WTC11 (cell line): ENCODE measurements around the gene DENND2C. TPM values are rescaled to one million over a fixed set of nuclear protein-coding genes. Genes with fewer than 3 reads are reported as not detected.

Experiments used
- ATAC-seq: fragments of 200-7000 bp; cut with Tn5 transposase; 2 replicates; pipeline ENCODE4 v1.10.0; 2021; ENCODE audit warnings: mild to moderate bottlenecking, moderate library complexity
- CTCF ChIA-PET: fragments of 300-600 bp; sonication (Branson Sonifier 250); formaldehyde crosslinking; loops from one replicate; lab custom pipeline; 2021; ENCODE audit warnings: antibody characterized with exemption; lab: Charles Lee
- POLR2A ChIA-PET: fragments of 350-600 bp; sonication (Branson Sonifier 250); formaldehyde crosslinking; loops from one replicate; lab custom pipeline; 2021; ENCODE audit warnings: antibody characterized with exemption; lab: Charles Lee
- DNase-seq: peaks from one replicate; pipeline ENCODE4 v3.0.0; 2021; ENCODE audit warnings: low spot score
- H3K27ac Mint-ChIP-seq: 2 replicates; pipeline ENCODE4 v1.8.0; 2021; ENCODE audit warnings: mixed read lengths
- H3K27me3 Mint-ChIP-seq: 2 replicates; pipeline ENCODE4 v1.8.0; 2021; ENCODE audit warnings: low read depth, mild to moderate bottlenecking, moderate library complexity, mixed read lengths
- H3K36me3 Mint-ChIP-seq: 2 replicates; pipeline ENCODE4 v1.8.0; 2021; ENCODE audit warnings: mixed read lengths
- H3K4me1 Mint-ChIP-seq: 2 replicates; pipeline ENCODE4 v1.8.0; 2022; ENCODE audit warnings: mixed read lengths
- H3K4me3 Mint-ChIP-seq: 2 replicates; pipeline ENCODE4 v1.8.0; 2021; ENCODE audit warnings: mild to moderate bottlenecking, moderate library complexity, mixed read lengths
- H3K9me3 Mint-ChIP-seq: 2 replicates; pipeline ENCODE4 v1.8.0; 2021; ENCODE audit warnings: mixed read lengths
- ATF1 ChIP-seq: sonication (generic); formaldehyde crosslinking; IDR thresholded peaks from 2 replicates; pipeline ENCODE4 v1.8.1; 2023; ENCODE audit warnings: mild to moderate bottlenecking, moderate library complexity, missing genetic modification reagents
- EMX1 ChIP-seq: fragments of 250-450 bp; sonication (Bioruptor Pico); IDR thresholded peaks from 2 replicates; pipeline ENCODE4 v1.8.0; 2021; ENCODE audit warnings: mild to moderate bottlenecking
- FOXK1 ChIP-seq: sonication (generic); formaldehyde crosslinking; IDR thresholded peaks from 2 replicates; pipeline ENCODE4 v1.8.0; 2022; ENCODE audit warnings: mild to moderate bottlenecking, moderate library complexity, missing genetic modification reagents
- HMGA2 ChIP-seq: fragments of 250-450 bp; sonication (Bioruptor Pico); IDR thresholded peaks from 2 replicates; pipeline ENCODE4 v1.4.0; 2021; ENCODE audit warnings: mild to moderate bottlenecking, moderate library complexity
- MXD4 ChIP-seq: fragments of 250-450 bp; sonication (Bioruptor Pico); IDR thresholded peaks from 2 replicates; pipeline ENCODE4 v1.8.0; 2021; ENCODE audit warnings: mild to moderate bottlenecking, moderate library complexity, borderline replicate concordance
- NFATC4 ChIP-seq: fragments of 250-450 bp; sonication (Bioruptor Pico); IDR thresholded peaks from 2 replicates; pipeline ENCODE4 v1.9.0; 2021; ENCODE audit warnings: mild to moderate bottlenecking
- NFE2L1 ChIP-seq: sonication (generic); formaldehyde crosslinking; IDR thresholded peaks from 2 replicates; pipeline ENCODE4 v1.8.1; 2023; ENCODE audit warnings: missing genetic modification reagents
- PRRX2 ChIP-seq: fragments of 250-450 bp; sonication (Bioruptor Pico); IDR thresholded peaks from 2 replicates; pipeline ENCODE4 v1.8.0; 2021; ENCODE audit warnings: mild to moderate bottlenecking
- TEAD1 ChIP-seq: sonication (generic); formaldehyde crosslinking; IDR thresholded peaks from 2 replicates; pipeline ENCODE4 v1.8.0; 2022; ENCODE audit warnings: mild to moderate bottlenecking, missing genetic modification reagents
- ZNF138 ChIP-seq: sonication (generic); formaldehyde crosslinking; conservative IDR thresholded peaks from 2 replicates; pipeline ENCODE4 v1.8.1; 2022; ENCODE audit warnings: mild to moderate bottlenecking, moderate library complexity, missing genetic modification reagents
- ZNF317 ChIP-seq: sonication (generic); formaldehyde crosslinking; IDR thresholded peaks from 2 replicates; pipeline ENCODE4 v1.8.1; 2023; ENCODE audit warnings: low read depth, mild to moderate bottlenecking, moderate library complexity, missing genetic modification reagents, borderline replicate concordance
- total RNA-seq: library from RNA; stranded (reverse); gene quantifications from 3 replicates; pipeline ENCODE4 v1.2.3, GENCODE V29; 2021
- TF ChIP-seq, protein P1 (sequence below): sonication (generic); formaldehyde crosslinking; IDR thresholded peaks from 2 replicates; pipeline ENCODE4 v1.8.1; 2022; ENCODE audit warnings: missing genetic modification reagents, borderline replicate concordance
- TF ChIP-seq, protein P2 (sequence below): fragments of 250-450 bp; sonication (Bioruptor Pico); IDR thresholded peaks from 2 replicates; pipeline ENCODE4 v1.9.0; 2021; ENCODE audit warnings: mild to moderate bottlenecking
- TF ChIP-seq, protein P3 (sequence below): sonication (generic); formaldehyde crosslinking; IDR thresholded peaks from 2 replicates; pipeline ENCODE4 v1.8.0; 2022; ENCODE audit warnings: missing genetic modification reagents
- TF ChIP-seq, protein P4 (sequence below): sonication (generic); formaldehyde crosslinking; IDR thresholded peaks from 2 replicates; pipeline ENCODE4 v1.8.1; 2023; ENCODE audit warnings: mild to moderate bottlenecking, moderate library complexity, missing genetic modification reagents
- TF ChIP-seq, protein P5 (sequence below): sonication (generic); formaldehyde crosslinking; conservative IDR thresholded peaks from 2 replicates; pipeline ENCODE4 v1.8.1; 2023; ENCODE audit warnings: mild to moderate bottlenecking, low read depth, missing genetic modification reagents, moderate library complexity
- TF ChIP-seq, protein P6 (sequence below): sonication (generic); formaldehyde crosslinking; IDR thresholded peaks from 2 replicates; pipeline ENCODE4 v1.8.1; 2022; ENCODE audit warnings: mild to moderate bottlenecking, moderate library complexity, missing genetic modification reagents

The DENND2C gene
- total RNA-seq, 1 experiment from 2014 or later, result 2.9 TPM

DNA sequence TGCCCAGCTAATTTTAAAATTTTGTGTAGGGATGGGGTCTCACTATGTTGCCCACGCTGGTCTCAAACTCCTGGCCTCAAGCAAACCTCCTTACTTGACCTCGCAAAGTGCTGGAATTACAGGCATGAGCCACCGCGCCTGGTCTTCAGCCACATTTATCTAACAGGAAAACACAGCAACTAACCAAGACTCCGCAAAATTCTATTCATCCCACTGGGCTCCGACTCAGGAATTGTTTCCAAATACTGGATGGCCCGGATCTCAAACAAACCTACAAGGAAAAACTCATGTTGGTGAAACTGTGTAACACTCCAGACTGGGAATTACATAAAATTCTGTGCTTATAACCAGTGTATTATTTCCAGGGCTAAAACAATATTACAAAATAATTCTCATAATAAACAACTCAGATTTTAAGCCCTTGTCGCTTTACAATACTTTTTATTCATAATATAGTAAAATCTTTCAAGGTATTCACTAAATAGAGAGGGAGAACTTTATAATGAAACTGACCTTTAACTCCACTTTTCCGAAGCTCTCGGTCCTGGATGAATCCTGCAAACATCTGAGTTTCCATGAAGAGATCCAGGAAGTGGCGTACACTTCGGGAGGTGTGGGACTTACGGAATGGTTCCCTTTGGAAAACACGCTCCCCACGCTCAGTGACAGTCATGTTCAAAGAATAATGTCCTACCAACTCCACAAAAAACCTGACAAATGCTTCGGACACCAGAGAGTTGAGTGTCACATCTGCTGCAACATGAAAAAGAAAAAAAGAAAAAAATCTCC, 82.5 kb downstream of the DENND2C start (continued):
- TF ChIP-seq, protein P1, sequence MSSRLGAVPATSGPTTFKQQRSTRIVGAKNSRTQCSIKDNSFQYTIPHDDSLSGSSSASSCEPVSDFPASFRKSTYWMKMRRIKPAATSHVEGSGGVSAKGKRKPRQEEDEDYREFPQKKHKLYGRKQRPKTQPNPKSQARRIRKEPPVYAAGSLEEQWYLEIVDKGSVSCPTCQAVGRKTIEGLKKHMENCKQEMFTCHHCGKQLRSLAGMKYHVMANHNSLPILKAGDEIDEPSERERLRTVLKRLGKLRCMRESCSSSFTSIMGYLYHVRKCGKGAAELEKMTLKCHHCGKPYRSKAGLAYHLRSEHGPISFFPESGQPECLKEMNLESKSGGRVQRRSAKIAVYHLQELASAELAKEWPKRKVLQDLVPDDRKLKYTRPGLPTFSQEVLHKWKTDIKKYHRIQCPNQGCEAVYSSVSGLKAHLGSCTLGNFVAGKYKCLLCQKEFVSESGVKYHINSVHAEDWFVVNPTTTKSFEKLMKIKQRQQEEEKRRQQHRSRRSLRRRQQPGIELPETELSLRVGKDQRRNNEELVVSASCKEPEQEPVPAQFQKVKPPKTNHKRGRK (CRISPR knock-in tag), result no peak
- TF ChIP-seq, protein P2, sequence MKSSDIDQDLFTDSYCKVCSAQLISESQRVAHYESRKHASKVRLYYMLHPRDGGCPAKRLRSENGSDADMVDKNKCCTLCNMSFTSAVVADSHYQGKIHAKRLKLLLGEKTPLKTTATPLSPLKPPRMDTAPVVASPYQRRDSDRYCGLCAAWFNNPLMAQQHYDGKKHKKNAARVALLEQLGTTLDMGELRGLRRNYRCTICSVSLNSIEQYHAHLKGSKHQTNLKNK (CRISPR knock-in tag), result no peak
- TF ChIP-seq NFATC4 (CRISPR knock-in tag) (no peak), ATF1 (no peak), TEAD1 (CRISPR knock-in tag) (no peak), NFE2L1 (CRISPR knock-in tag) (no peak), FOXK1 (CRISPR knock-in tag) (no peak), ZNF317 (CRISPR knock-in tag) (no peak), MXD4 (CRISPR knock-in tag) (no peak), PRRX2 (CRISPR knock-in tag) (no peak), ZNF138 (no peak)
- TF ChIP-seq, protein P3, sequence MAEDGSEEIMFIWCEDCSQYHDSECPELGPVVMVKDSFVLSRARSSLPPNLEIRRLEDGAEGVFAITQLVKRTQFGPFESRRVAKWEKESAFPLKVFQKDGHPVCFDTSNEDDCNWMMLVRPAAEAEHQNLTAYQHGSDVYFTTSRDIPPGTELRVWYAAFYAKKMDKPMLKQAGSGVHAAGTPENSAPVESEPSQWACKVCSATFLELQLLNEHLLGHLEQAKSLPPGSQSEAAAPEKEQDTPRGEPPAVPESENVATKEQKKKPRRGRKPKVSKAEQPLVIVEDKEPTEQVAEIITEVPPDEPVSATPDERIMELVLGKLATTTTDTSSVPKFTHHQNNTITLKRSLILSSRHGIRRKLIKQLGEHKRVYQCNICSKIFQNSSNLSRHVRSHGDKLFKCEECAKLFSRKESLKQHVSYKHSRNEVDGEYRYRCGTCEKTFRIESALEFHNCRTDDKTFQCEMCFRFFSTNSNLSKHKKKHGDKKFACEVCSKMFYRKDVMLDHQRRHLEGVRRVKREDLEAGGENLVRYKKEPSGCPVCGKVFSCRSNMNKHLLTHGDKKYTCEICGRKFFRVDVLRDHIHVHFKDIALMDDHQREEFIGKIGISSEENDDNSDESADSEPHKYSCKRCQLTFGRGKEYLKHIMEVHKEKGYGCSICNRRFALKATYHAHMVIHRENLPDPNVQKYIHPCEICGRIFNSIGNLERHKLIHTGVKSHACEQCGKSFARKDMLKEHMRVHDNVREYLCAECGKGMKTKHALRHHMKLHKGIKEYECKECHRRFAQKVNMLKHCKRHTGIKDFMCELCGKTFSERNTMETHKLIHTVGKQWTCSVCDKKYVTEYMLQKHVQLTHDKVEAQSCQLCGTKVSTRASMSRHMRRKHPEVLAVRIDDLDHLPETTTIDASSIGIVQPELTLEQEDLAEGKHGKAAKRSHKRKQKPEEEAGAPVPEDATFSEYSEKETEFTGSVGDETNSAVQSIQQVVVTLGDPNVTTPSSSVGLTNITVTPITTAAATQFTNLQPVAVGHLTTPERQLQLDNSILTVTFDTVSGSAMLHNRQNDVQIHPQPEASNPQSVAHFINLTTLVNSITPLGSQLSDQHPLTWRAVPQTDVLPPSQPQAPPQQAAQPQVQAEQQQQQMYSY (CRISPR knock-in tag), result no peak

DNA sequence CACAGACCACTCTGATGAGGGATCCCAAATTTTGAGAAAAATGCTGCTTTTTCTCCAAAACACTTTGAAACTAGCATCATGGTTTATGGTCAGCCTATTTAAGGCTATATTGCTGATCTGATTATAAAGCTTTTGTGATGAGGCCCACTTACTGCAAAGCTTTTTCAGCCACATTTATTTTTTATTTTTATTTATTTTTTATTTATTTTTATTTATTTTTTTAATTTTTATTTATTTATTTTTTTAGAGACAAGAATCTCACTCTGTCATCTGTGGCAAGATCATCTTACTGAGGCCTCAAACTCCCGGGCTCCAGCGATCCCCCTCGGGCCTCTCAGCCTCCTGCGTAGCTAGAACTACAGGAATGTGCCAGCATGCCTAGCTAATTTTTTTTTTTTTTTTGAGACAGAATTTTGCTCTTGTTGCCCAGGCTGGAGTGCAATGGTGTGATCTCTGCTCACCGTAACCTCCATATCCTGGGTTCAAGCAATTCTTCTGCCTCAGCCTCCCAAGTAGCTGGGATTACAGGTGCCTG, 83.3 kb downstream of the DENND2C start:
- CTCF ChIA-PET, result no interaction called here
- no peaks in the 10 kb centered on the region for H3K36me3 Mint-ChIP-seq
- H3K27ac Mint-ChIP-seq, result no peak overlapping the region
- peak; percentile 95 for TF ChIP-seq HMGA2 (CRISPR knock-in tag)
- TF ChIP-seq, protein P4, sequence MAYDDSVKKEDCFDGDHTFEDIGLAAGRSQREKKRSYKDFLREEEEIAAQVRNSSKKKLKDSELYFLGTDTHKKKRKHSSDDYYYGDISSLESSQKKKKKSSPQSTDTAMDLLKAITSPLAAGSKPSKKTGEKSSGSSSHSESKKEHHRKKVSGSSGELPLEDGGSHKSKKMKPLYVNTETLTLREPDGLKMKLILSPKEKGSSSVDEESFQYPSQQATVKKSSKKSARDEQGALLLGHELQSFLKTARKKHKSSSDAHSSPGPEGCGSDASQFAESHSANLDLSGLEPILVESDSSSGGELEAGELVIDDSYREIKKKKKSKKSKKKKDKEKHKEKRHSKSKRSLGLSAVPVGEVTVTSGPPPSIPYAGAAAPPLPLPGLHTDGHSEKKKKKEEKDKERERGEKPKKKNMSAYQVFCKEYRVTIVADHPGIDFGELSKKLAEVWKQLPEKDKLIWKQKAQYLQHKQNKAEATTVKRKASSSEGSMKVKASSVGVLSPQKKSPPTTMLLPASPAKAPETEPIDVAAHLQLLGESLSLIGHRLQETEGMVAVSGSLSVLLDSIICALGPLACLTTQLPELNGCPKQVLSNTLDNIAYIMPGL (CRISPR knock-in tag), result no peak
- H3K9me3 Mint-ChIP-seq, result peaks cover 3% of the 10 kb centered on the region; the same call in 1 of the 2 replicates
- peaks cover 9% of the 10 kb centered on the region for H3K4me1 Mint-ChIP-seq
- H3K27me3 Mint-ChIP-seq, result peaks cover 17% of the 10 kb centered on the region
- no peak for ATAC-seq
- POLR2A ChIA-PET, result no interaction called here
- DNase-seq, result no peak
- no peak overlapping the region for H3K4me3 Mint-ChIP-seq

DNA sequence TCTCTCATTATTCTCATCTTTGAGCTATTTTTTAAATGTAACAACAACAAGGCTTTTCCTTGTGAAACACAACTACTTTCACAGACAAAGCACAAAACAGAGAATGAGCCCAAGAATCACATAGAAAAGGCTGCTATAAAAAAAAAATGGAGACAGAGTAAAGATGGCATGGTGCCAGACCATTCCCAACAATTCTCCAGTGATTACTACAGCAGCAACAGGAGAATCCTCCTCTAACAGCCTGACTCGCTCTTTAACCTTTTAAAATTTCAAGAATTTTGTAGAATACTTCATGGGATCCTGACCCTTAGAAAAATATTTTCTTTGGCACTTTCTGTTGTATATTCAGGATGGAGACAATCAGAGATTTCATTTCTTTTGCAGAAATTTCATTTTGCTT, 84.6 kb downstream of the DENND2C start:
- no peak overlapping the region for H3K27ac Mint-ChIP-seq
- peaks cover 3% of the 10 kb centered on the region; the same call in 1 of the 2 replicates for H3K9me3 Mint-ChIP-seq
- 0 out of 2 replicates have a peak, but pooled peaks cover under 1% of the 10 kb centered on the region for H3K36me3 Mint-ChIP-seq
- ChIA-PET CTCF (no interaction called here), POLR2A (no interaction called here)
- ATAC-seq, result no peak
- H3K27me3 Mint-ChIP-seq, result peaks cover 17% of the 10 kb centered on the region
- DNase-seq, result no peak
- TF ChIP-seq, protein P5, sequence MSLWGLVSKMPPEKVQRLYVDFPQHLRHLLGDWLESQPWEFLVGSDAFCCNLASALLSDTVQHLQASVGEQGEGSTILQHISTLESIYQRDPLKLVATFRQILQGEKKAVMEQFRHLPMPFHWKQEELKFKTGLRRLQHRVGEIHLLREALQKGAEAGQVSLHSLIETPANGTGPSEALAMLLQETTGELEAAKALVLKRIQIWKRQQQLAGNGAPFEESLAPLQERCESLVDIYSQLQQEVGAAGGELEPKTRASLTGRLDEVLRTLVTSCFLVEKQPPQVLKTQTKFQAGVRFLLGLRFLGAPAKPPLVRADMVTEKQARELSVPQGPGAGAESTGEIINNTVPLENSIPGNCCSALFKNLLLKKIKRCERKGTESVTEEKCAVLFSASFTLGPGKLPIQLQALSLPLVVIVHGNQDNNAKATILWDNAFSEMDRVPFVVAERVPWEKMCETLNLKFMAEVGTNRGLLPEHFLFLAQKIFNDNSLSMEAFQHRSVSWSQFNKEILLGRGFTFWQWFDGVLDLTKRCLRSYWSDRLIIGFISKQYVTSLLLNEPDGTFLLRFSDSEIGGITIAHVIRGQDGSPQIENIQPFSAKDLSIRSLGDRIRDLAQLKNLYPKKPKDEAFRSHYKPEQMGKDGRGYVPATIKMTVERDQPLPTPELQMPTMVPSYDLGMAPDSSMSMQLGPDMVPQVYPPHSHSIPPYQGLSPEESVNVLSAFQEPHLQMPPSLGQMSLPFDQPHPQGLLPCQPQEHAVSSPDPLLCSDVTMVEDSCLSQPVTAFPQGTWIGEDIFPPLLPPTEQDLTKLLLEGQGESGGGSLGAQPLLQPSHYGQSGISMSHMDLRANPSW (CRISPR knock-in tag), result no peak
- no peak for TF ChIP-seq EMX1 (CRISPR knock-in tag)
- TF ChIP-seq, protein P6, sequence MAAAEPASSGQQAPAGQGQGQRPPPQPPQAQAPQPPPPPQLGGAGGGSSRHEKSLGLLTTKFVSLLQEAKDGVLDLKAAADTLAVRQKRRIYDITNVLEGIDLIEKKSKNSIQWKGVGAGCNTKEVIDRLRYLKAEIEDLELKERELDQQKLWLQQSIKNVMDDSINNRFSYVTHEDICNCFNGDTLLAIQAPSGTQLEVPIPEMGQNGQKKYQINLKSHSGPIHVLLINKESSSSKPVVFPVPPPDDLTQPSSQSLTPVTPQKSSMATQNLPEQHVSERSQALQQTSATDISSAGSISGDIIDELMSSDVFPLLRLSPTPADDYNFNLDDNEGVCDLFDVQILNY (CRISPR knock-in tag), result no peak
- H3K4me1 Mint-ChIP-seq, result peaks cover 9% of the 10 kb centered on the region
- H3K4me3 Mint-ChIP-seq, result no peak overlapping the region
